Central memory CD8-positive, alpha-beta T cell (primary cell): Measurements from ENCODE around the gene IGSF23.
"Not testable (repeated sequence)": the region's sequence is repeated elsewhere in the genome, so short reads cannot be mapped to it uniquely, and the experiment has no call there.

ENCODE experiments used
- ATAC-seq: fragments of 150-1000 bp; cut with Tn5 transposase; replicated peaks from 2 replicates; pipeline ENCODE4 v1.10.0; 2022; ENCODE audit warnings: mild to moderate bottlenecking, moderate FRiP score, moderate number of reproducible peaks; ENCODE audit not compliant: poor library complexity, severe bottlenecking; ENCODE audit errors: extremely low read depth
- DNase-seq, 2 donors: peaks; one replicate each; pipeline ENCODE4 v3.0.0; 2021; ENCODE audit warnings: low spot score in 2 of 2
- H3K27ac Mint-ChIP-seq: one replicate; pipeline ENCODE4 v1.8.0; 2022; ENCODE audit warnings: low read depth, mild to moderate bottlenecking, moderate library complexity, mixed read lengths
- H3K27me3 Mint-ChIP-seq: one replicate; pipeline ENCODE4 v1.8.0; 2022; ENCODE audit warnings: mixed read lengths
- H3K36me3 Mint-ChIP-seq: one replicate; pipeline ENCODE4 v1.8.0; 2022; ENCODE audit warnings: mild to moderate bottlenecking, moderate library complexity, mixed read lengths; ENCODE audit not compliant: insufficient read depth
- H3K4me1 Mint-ChIP-seq: one replicate; pipeline ENCODE4 v1.8.0; 2022; ENCODE audit warnings: mixed read lengths
- H3K4me3 Mint-ChIP-seq: one replicate; pipeline ENCODE4 v1.8.0; 2022; ENCODE audit warnings: mild to moderate bottlenecking, moderate library complexity, mixed read lengths
- H3K9me3 Mint-ChIP-seq: one replicate; pipeline ENCODE4 v1.8.0; 2022; ENCODE audit warnings: mixed read lengths

The IGSF23 gene

DNA sequence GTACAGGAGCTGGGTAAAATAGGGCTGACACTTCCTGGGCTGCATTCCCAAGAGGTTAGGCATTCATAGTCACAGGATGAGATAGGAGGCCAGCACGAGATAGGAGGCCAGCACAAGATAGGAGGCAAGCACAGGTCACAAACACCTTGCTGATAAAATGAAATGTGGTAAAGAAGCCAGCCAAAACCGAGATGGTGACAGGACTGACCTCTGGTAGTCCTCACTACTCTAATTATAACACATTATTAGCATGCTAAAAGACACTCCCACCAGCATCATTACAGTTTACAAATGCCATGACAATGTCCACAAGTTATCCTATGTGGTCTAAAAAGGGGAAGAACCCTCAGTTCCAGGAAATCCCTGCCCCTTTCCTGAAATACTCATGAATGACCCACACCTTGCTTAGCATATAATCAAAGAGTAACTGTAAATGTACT lies 20.9 kb upstream of the IGSF23 start:
- H3K36me3 Mint-ChIP-seq, result no peaks in the 10 kb centered on the region

GRCh38 chr19:44593294-44593693 lies 20.1 kb upstream of the IGSF23 start:
- Mint-ChIP-seq H3K27ac (no peak overlapping the region), H3K27me3 (peaks cover 66% of the 10 kb centered on the region), H3K36me3 (no peaks in the 10 kb centered on the region), H3K4me1 (no peaks in the 10 kb centered on the region), H3K4me3 (no peak overlapping the region), H3K9me3 (peaks cover 21% of the 10 kb centered on the region)
- ATAC-seq (no peak), DNase-seq (no peak)

More for the DNA sequence above, 20.9 kb upstream of the IGSF23 start:
- no peak overlapping the region for H3K4me3 Mint-ChIP-seq
- peaks cover 18% of the 10 kb centered on the region for H3K9me3 Mint-ChIP-seq
- H3K4me1 Mint-ChIP-seq, result no peaks in the 10 kb centered on the region
- ATAC-seq, result no peak
- H3K27me3 Mint-ChIP-seq, result peaks cover 58% of the 10 kb centered on the region
- H3K27ac Mint-ChIP-seq, result no peak overlapping the region
- DNase-seq, result no peak

DNA sequence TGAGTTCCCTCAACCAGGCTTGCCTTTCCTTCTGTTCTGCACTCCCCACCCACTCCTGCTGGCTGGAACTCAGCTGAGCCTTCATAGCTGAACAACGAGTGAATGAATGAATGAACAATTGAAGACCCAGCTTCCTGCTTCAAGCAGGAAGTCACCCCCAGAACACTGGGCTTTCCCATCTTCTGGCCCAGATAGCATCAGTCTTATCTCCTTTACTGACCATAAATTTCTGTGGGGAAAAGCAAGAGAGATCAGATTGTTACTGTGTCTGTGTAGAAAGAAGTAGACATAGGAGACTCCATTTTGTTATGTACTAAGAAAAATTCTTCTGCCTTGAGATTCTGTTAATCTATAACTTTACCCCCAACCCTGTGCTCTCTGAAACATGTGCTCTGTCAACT lies 19.5 kb upstream of the IGSF23 start:
- not testable (repeated sequence) for DNase-seq, H3K4me1 Mint-ChIP-seq, H3K4me3 Mint-ChIP-seq, H3K36me3 Mint-ChIP-seq, ATAC-seq, H3K27ac Mint-ChIP-seq
- Mint-ChIP-seq H3K27me3 (peaks cover 67% of the 10 kb centered on the region), H3K9me3 (peaks cover 21% of the 10 kb centered on the region)

GRCh38 chr19:44596428-44597130 lies 16.8 kb upstream of the IGSF23 start:
- no peaks in the 10 kb centered on the region for H3K4me1 Mint-ChIP-seq
- DNase-seq (no peak), ATAC-seq (no peak)
- peaks cover 29% of the 10 kb centered on the region for H3K9me3 Mint-ChIP-seq
- no peaks in the 10 kb centered on the region for H3K36me3 Mint-ChIP-seq
- H3K27me3 Mint-ChIP-seq, result peaks cover 47% of the 10 kb centered on the region
- H3K4me3 Mint-ChIP-seq, result no peak overlapping the region
- H3K27ac Mint-ChIP-seq, result no peak overlapping the region

- no peak overlapping the region for H3K4me3 Mint-ChIP-seq
- no peak for ATAC-seq
Measured at GRCh38 chr19:44597131-44597491, 16.3 kb upstream of the IGSF23 start.

GRCh38 chr19:44598355-44598754 lies 15.0 kb upstream of the IGSF23 start:
- ATAC-seq, result no peak
- no peaks in the 10 kb centered on the region for H3K4me1 Mint-ChIP-seq
- H3K27me3 Mint-ChIP-seq, result peaks cover 46% of the 10 kb centered on the region
- H3K36me3 Mint-ChIP-seq, result peaks cover 3% of the 10 kb centered on the region
- no peak for DNase-seq
- H3K4me3 Mint-ChIP-seq, result no peak overlapping the region
- no peak overlapping the region for H3K27ac Mint-ChIP-seq
- peaks cover 29% of the 10 kb centered on the region for H3K9me3 Mint-ChIP-seq

More at GRCh38 chr19:44597131-44597491, 16.3 kb upstream of the IGSF23 start:
- DNase-seq, result no peak
- Mint-ChIP-seq H3K9me3 (peaks cover 29% of the 10 kb centered on the region), H3K36me3 (no peaks in the 10 kb centered on the region), H3K4me1 (no peaks in the 10 kb centered on the region), H3K27me3 (peaks cover 42% of the 10 kb centered on the region), H3K27ac (no peak overlapping the region)

GRCh38 chr19:44598880-44599279 lies 14.5 kb upstream of the IGSF23 start:
- Mint-ChIP-seq H3K27ac (no peak overlapping the region), H3K4me3 (no peak overlapping the region), H3K4me1 (no peaks in the 10 kb centered on the region), H3K27me3 (peaks cover 50% of the 10 kb centered on the region), H3K9me3 (peaks cover 29% of the 10 kb centered on the region), H3K36me3 (peaks cover 3% of the 10 kb centered on the region)
- DNase-seq (no peak), ATAC-seq (no peak)

DNA sequence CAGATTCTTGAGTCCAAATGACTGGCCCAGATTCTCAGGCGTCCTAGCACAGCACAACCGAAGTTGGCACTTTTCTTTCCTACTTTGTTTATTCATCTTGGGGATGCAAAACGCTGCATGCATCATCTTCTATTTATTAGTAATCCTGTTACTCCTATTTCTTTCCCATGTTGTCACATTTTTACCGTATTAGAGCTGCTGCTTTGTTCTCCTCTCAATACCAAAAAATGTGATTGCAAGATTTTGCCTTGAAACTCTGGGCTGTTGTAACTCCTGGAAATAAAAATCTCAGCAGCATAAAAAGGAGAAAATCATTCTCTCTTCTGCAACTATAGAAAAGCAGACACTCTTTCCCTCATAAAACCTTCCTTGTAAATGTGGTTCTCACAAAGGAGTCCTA lies 12.9 kb upstream of the IGSF23 start:
- no peak for ATAC-seq
- peaks cover 3% of the 10 kb centered on the region for H3K36me3 Mint-ChIP-seq
- peaks cover 27% of the 10 kb centered on the region for H3K9me3 Mint-ChIP-seq

DNA sequence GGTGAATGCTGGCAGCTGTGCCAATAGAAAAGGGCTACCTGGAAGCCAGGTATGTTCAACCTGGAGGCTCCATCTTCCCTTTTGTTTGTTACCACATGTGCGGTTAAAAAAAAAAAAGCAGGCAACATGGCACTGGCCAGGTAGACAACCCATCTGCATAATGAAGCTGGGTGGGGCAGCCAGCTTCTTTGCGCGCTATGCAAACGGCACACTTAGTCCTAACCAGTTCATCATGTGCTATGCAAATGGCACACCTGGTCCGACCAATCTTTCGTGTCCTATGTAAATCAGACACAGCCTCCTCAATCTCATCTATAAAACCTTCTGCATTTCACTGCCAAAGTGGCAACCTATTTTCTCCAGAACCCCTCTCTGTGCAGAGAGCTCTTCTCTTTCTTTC lies 11.3 kb upstream of the IGSF23 start:
- no peak for ATAC-seq
- no peak for DNase-seq
- H3K36me3 Mint-ChIP-seq, result peaks cover 3% of the 10 kb centered on the region

More for the DNA sequence above, 12.9 kb upstream of the IGSF23 start:
- no peaks in the 10 kb centered on the region for H3K4me1 Mint-ChIP-seq
- H3K27ac Mint-ChIP-seq, result no peak overlapping the region
- DNase-seq, result no peak
- no peak overlapping the region for H3K4me3 Mint-ChIP-seq
- peaks cover 42% of the 10 kb centered on the region for H3K27me3 Mint-ChIP-seq

DNA sequence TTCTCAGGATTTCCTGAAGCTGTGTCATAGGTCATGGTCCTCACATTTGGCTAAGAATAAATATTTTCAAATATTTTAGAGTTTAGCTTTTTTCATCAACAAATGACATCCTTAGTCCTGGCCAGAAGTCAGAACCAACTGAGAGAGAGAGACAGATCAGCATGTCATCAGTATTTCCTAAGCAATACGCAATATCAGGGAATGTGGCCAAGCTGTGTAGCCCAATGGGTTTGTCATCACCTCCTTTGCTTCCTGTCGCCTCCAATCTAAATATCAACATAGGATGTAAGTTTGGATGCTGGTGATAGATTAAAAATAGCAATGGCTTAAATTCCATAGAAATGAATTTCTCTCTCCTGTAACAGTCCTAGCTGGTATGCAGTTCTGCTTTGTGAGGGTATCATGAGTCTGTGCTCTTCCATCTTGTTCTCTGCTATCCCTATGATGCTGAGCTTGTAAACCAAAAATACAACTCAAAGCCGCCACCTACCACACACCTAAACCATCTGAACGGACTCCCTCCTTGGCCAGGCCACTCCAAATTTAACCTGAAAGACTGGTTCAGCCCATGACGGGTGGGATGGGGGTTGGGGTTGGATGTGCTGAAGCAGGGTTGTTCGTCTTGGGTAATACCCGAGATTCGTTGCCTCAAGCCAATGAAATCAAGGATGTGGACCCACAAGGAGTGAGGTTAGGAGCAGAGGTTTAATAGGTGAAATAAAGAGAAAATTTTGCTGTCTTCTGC lies 10.0 kb upstream of the IGSF23 start:
- DNase-seq (no peak), ATAC-seq (no peak)
- H3K27ac Mint-ChIP-seq, result no peak overlapping the region
- H3K27me3 Mint-ChIP-seq, result peaks cover 23% of the 10 kb centered on the region
- H3K9me3 Mint-ChIP-seq, result peaks cover 8% of the 10 kb centered on the region
- H3K4me3 Mint-ChIP-seq, result no peak overlapping the region
- no peaks in the 10 kb centered on the region for H3K4me1 Mint-ChIP-seq
- peaks cover 4% of the 10 kb centered on the region for H3K36me3 Mint-ChIP-seq

More for the DNA sequence above, 11.3 kb upstream of the IGSF23 start:
- no peak overlapping the region for H3K27ac Mint-ChIP-seq
- H3K27me3 Mint-ChIP-seq, result peaks cover 26% of the 10 kb centered on the region
- no peaks in the 10 kb centered on the region for H3K4me1 Mint-ChIP-seq
- peaks cover 17% of the 10 kb centered on the region for H3K9me3 Mint-ChIP-seq
- no peak overlapping the region for H3K4me3 Mint-ChIP-seq

DNA sequence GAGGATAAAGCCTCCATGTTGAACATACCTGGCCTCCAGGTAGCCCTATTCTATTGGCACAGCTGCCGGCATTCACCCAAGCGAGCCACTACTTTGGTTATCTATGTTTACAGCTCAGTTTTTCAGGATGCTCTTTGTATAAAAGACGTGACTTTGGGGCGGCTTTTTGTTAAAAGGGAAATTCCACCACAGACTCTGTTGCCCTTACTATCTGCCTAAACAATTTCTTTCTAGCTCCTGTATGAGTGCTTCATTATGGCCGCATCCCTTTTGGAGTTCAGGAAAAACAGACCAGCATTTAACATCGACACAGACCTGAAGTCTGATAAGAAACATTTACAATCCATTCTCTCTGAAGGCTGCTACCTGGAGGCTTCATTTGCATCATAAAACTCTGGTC lies 9.1 kb upstream of the IGSF23 start:
- Mint-ChIP-seq H3K36me3 (peaks cover 4% of the 10 kb centered on the region), H3K9me3 (peaks cover 4% of the 10 kb centered on the region), H3K27ac (no peak overlapping the region), H3K27me3 (peaks cover 23% of the 10 kb centered on the region), H3K4me3 (no peak overlapping the region), H3K4me1 (no peaks in the 10 kb centered on the region)
- DNase-seq, result no peak
- no peak for ATAC-seq

- DNase-seq (no peak), ATAC-seq (no peak)
- Mint-ChIP-seq H3K9me3 (no peaks in the 10 kb centered on the region), H3K27me3 (peaks cover 23% of the 10 kb centered on the region), H3K4me1 (no peaks in the 10 kb centered on the region), H3K36me3 (peaks cover 4% of the 10 kb centered on the region), H3K4me3 (no peak overlapping the region), H3K27ac (no peak overlapping the region)
Measured at GRCh38 chr19:44605547-44605946, 7.8 kb upstream of the IGSF23 start.

GRCh38 chr19:44607049-44607448 lies 6.3 kb upstream of the IGSF23 start:
- no peak overlapping the region for H3K4me3 Mint-ChIP-seq
- DNase-seq, result no peak

More at GRCh38 chr19:44607049-44607448, 6.3 kb upstream of the IGSF23 start:
- no peak overlapping the region for H3K27ac Mint-ChIP-seq
- H3K36me3 Mint-ChIP-seq, result peaks cover 4% of the 10 kb centered on the region
- no peak for ATAC-seq
- H3K9me3 Mint-ChIP-seq, result no peaks in the 10 kb centered on the region
- peaks cover 23% of the 10 kb centered on the region for H3K27me3 Mint-ChIP-seq
- H3K4me1 Mint-ChIP-seq, result no peaks in the 10 kb centered on the region
